ENCODE results near the gene SEC24B.

- TF ChIP-seq CTCF (conservative IDR thresholded peaks at IDR 0.05 in 1 of 2, IDR thresholded peaks at IDR 0.05 in 1 of 2; ENCODE audit: extremely low read depth in 1 of 2, insufficient read depth in 1 of 2, low read depth in 1 of 2, low read length in 2 of 2) (no peak), EZH2 (IDR thresholded peaks at IDR 0.05; ENCODE audit: borderline replicate concordance, low read length) (no peak)
These were observed 141.6 kb downstream of the SEC24B start for GRCh38 chr4:109574931-109575804.
